ENCODE measurements around the gene CYBA. TPM values are rescaled to one million over a fixed set of nuclear protein-coding genes. Genes with fewer than 3 reads are reported as not detected.
A peak's percentile ranks its signal among the peaks of the same experiment; 100 is the strongest.

The CYBA gene
- total and polyA plus RNA-seq, 2 of the 13 experiments (the other 11 are each of a cell fraction or from before 2014, with no cell fraction given) = 196 to 250 TPM

DNA sequence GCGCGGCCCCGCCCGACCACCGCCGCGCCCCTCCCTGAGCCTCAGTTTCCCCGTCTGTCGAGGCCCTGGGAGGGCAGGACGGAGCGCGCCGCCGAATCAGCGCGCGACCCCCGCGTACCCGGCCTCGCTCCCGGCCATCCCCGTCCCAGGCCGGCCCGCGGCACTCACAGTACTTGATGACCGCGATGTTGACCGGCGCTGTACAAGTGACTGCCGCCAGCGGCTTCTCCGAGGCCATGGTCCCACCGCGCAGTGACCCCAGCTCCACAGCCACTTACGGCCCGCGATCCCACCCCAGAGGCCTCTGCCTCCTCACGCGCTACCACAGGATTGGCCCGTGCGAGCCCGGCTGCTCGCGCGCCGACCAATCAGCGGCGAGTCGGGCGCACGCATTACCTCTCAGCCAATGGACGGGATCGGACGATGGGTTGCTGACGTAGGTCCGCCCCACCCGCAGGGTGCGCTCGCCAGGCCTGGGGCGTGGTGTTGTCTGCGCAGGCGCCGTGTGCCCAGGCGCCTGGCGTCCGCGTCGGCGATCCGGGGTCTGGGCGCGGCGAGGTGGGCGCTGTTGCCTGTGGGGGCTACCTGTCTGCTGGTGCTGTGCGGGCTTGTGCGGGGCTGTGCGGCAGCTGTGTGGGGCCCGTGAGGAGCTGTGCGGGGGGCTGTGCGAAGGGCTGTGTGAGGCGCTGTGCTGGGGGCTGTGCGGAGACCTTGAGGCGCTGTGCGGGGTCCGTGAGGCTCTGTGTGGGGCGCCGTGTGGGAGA lies 12.2 kb upstream of the CYBA start, which contains the start of gene MVD (continued):
- TF ChIP-seq, protein P1, sequence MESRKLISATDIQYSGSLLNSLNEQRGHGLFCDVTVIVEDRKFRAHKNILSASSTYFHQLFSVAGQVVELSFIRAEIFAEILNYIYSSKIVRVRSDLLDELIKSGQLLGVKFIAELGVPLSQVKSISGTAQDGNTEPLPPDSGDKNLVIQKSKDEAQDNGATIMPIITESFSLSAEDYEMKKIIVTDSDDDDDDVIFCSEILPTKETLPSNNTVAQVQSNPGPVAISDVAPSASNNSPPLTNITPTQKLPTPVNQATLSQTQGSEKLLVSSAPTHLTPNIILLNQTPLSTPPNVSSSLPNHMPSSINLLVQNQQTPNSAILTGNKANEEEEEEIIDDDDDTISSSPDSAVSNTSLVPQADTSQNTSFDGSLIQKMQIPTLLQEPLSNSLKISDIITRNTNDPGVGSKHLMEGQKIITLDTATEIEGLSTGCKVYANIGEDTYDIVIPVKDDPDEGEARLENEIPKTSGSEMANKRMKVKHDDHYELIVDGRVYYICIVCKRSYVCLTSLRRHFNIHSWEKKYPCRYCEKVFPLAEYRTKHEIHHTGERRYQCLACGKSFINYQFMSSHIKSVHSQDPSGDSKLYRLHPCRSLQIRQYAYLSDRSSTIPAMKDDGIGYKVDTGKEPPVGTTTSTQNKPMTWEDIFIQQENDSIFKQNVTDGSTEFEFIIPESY (CRISPR knock-in tag; IDR thresholded peaks at IDR 0.05) = no peak
- peak; percentile 70; the same call in 1 of the 2 replicates for TF ChIP-seq PAX8 (CRISPR knock-in tag; IDR thresholded peaks at IDR 0.05; ENCODE audit: borderline replicate concordance)
- no peak for TF ChIP-seq ZNF382 (CRISPR knock-in tag; IDR thresholded peaks at IDR 0.05; ENCODE audit: borderline replicate concordance)
- TF ChIP-seq NFKB2 (CRISPR knock-in tag; IDR thresholded peaks at IDR 0.05; ENCODE audit: borderline replicate concordance) = no peak
- TF ChIP-seq, protein P2, sequence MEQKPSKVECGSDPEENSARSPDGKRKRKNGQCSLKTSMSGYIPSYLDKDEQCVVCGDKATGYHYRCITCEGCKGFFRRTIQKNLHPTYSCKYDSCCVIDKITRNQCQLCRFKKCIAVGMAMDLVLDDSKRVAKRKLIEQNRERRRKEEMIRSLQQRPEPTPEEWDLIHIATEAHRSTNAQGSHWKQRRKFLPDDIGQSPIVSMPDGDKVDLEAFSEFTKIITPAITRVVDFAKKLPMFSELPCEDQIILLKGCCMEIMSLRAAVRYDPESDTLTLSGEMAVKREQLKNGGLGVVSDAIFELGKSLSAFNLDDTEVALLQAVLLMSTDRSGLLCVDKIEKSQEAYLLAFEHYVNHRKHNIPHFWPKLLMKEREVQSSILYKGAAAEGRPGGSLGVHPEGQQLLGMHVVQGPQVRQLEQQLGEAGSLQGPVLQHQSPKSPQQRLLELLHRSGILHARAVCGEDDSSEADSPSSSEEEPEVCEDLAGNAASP (CRISPR knock-in tag; IDR thresholded peaks at IDR 0.05; ENCODE audit: borderline replicate concordance) = peak; percentile 64; the same call in 1 of the 2 replicates
- no peak for TF ChIP-seq ZNF101 (CRISPR knock-in tag; IDR thresholded peaks at IDR 0.05; ENCODE audit: borderline replicate concordance, low read depth)
- peak; percentile 87; the same call in 1 of the 2 replicates for TF ChIP-seq KLF6 (CRISPR knock-in tag; IDR thresholded peaks at IDR 0.05)
- no peak for TF ChIP-seq ZNF496 (CRISPR knock-in tag; IDR thresholded peaks at IDR 0.05; ENCODE audit: insufficient replicate concordance)
- TF ChIP-seq, protein P3, sequence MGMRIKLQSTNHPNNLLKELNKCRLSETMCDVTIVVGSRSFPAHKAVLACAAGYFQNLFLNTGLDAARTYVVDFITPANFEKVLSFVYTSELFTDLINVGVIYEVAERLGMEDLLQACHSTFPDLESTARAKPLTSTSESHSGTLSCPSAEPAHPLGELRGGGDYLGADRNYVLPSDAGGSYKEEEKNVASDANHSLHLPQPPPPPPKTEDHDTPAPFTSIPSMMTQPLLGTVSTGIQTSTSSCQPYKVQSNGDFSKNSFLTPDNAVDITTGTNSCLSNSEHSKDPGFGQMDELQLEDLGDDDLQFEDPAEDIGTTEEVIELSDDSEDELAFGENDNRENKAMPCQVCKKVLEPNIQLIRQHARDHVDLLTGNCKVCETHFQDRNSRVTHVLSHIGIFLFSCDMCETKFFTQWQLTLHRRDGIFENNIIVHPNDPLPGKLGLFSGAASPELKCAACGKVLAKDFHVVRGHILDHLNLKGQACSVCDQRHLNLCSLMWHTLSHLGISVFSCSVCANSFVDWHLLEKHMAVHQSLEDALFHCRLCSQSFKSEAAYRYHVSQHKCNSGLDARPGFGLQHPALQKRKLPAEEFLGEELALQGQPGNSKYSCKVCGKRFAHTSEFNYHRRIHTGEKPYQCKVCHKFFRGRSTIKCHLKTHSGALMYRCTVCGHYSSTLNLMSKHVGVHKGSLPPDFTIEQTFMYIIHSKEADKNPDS (CRISPR knock-in tag; IDR thresholded peaks at IDR 0.05) = no peak
- peak; percentile 98 for TF ChIP-seq ARNT2 (CRISPR knock-in tag; IDR thresholded peaks at IDR 0.05; ENCODE audit: low read depth)
- 0 out of 2 replicates have a peak, but pooled peaks have one; percentile 46 for TF ChIP-seq ZNF383 (CRISPR knock-in tag; IDR thresholded peaks at IDR 0.05; ENCODE audit: borderline replicate concordance)
- peak; percentile 99; the same call in 1 of the 2 replicates for TF ChIP-seq ZNF44 (CRISPR knock-in tag; IDR thresholded peaks at IDR 0.05)
- TF ChIP-seq, protein P4, sequence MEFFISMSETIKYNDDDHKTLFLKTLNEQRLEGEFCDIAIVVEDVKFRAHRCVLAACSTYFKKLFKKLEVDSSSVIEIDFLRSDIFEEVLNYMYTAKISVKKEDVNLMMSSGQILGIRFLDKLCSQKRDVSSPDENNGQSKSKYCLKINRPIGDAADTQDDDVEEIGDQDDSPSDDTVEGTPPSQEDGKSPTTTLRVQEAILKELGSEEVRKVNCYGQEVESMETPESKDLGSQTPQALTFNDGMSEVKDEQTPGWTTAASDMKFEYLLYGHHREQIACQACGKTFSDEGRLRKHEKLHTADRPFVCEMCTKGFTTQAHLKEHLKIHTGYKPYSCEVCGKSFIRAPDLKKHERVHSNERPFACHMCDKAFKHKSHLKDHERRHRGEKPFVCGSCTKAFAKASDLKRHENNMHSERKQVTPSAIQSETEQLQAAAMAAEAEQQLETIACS (CRISPR knock-in tag; IDR thresholded peaks at IDR 0.05) = peak; percentile 64
- no peak for TF ChIP-seq SRSF4 (IDR thresholded peaks at IDR 0.05; ENCODE audit: low read depth, low read length, poor library complexity, severe bottlenecking)
- TF ChIP-seq, protein P5, sequence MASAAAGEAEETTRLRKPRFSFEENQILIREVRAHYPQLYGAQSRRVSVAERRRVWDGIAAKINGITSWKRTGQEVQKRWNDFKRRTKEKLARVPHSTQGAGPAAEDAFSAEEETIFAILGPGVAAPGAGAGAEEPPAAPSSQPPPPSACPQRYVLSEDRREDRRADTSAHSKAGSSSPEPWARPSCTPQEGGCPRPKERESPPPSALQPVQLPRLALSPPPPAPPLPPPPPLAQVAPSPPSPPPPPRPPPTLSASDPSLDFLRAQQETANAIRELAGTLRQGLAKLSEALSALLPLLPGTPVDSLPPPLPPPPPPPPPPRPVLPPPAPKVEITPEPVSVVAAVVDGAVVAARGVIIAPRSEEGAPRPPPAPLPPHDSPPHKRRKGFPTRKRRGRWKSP (CRISPR knock-in tag; IDR thresholded peaks at IDR 0.05) = no peak; the same call in 1 of the 2 replicates
- no peak for TF ChIP-seq MAFF (IDR thresholded peaks at IDR 0.05; ENCODE audit: low read depth, low read length)
- TF ChIP-seq ZNF792 (CRISPR knock-in tag; IDR thresholded peaks at IDR 0.05) = peak; percentile 77; the same call in 1 of the 2 replicates
- TF ChIP-seq ZNF230 (CRISPR knock-in tag; IDR thresholded peaks at IDR 0.05) = peak; percentile 77; the same call in 1 of the 2 replicates
- TF ChIP-seq, protein P6, sequence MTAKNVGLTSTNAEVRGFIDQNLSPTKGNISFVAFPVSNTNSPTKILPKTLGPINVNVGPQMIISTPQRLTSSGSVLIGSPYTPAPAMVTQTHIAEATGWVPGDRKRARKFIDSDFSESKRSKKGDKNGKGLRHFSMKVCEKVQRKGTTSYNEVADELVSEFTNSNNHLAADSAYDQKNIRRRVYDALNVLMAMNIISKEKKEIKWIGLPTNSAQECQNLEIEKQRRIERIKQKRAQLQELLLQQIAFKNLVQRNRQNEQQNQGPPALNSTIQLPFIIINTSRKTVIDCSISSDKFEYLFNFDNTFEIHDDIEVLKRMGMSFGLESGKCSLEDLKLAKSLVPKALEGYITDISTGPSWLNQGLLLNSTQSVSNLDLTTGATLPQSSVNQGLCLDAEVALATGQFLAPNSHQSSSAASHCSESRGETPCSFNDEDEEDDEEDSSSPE (CRISPR knock-in tag; IDR thresholded peaks at IDR 0.05) = peak; percentile 86
